Rectal smooth muscle tissue (tissue), 1 donor: ENCODE measurements around the gene ANO6.

Experiments used
- H3K27ac ChIP-seq: one replicate; pipeline ENCODE4 v1.7.0; 2013; ENCODE audit warnings: low read depth, low read length, inconsistent platforms
- H3K27me3 ChIP-seq: one replicate; pipeline ENCODE4 v1.7.0; 2013; ENCODE audit warnings: low read length; ENCODE audit not compliant: control insufficient read depth, insufficient read depth
- H3K36me3 ChIP-seq: one replicate; pipeline ENCODE4 v1.7.0; 2013; ENCODE audit warnings: low read length; ENCODE audit not compliant: control insufficient read depth, insufficient read depth
- H3K4me1 ChIP-seq: one replicate; pipeline ENCODE4 v1.7.0; 2013; ENCODE audit warnings: low read length; ENCODE audit not compliant: control insufficient read depth, insufficient read depth
- H3K4me3 ChIP-seq: one replicate; pipeline ENCODE4 v1.7.0; 2013; ENCODE audit warnings: low read length
- H3K9ac ChIP-seq: one replicate; pipeline ENCODE4 v1.7.0; 2013; ENCODE audit warnings: low read length

Gene ANO6

GRCh38 chr12:45216983-45217485 is 1.1 kb downstream of the ANO6 start:
- Histone ChIP-seq H3K36me3 (no peaks in the 10 kb centered on the region), H3K27me3 (no peaks in the 10 kb centered on the region), H3K27ac (peak overlapping the region; percentile 93), H3K4me1 (peaks cover 5% of the 10 kb centered on the region), H3K9ac (peak overlapping the region; percentile 90), H3K4me3 (peak overlapping the region; percentile 73)

- Histone ChIP-seq H3K27ac (peak overlapping the region; percentile 14), H3K9ac (no peak overlapping the region), H3K27me3 (no peaks in the 10 kb centered on the region), H3K4me1 (peaks cover 5% of the 10 kb centered on the region), H3K36me3 (no peaks in the 10 kb centered on the region), H3K4me3 (peak overlapping the region; percentile 73)
Measured at GRCh38 chr12:45217846-45218245, 2.0 kb downstream of the ANO6 start.

DNA sequence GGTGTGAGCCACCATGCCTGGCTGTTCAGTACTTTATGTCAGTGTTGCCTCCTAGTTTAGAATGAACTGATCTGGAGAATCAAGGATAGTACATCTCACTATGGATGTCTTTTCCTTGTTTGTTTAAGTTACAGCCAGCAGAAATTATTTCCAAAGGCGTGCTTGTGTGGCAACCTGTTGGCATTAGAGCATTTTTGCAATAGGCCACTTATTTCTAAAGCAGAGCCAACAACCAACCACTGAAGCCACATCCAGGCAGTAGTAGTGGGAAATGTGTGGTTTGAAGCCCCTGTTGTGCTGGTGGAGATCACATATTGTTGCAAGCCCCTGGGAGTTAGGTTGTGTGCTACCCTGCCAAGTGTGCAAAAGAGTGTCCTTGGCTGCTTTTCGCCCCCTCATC is 3.7 kb downstream of the ANO6 start:
- Histone ChIP-seq H3K4me3 (no peak overlapping the region), H3K27ac (no peak overlapping the region), H3K36me3 (no peaks in the 10 kb centered on the region), H3K27me3 (no peaks in the 10 kb centered on the region), H3K4me1 (peaks cover 16% of the 10 kb centered on the region), H3K9ac (no peak overlapping the region)

DNA sequence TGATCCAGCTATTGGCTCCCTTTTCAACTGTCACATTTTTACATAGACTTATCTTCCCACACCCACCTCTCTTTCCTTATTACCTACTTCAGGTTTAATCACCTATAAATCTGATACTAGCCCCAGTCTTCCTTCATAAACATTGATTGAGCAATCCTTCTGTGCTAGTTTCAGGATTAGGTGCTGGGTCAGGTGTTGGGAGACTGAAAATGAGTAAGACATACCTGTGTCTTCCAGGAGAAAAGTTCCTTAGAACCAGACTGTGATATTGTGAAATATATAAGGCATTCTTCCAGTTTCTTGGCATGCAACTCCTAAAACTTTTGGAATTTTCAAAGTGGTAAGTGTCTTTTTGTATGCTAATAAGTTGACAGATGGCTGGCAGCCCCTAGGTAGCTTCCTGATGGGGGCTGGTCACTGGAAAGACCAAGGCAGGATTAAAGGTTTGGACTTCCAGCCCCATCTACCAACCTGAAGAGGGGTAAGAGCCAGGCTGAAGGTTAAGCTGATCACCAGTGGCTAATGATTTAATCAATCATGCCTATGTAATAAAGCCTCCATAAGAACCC is 4.6 kb downstream of the ANO6 start:
- H3K4me1 ChIP-seq: peaks cover 21% of the 10 kb centered on the region
- H3K4me3 ChIP-seq: no peak overlapping the region
- no peak overlapping the region for H3K27ac ChIP-seq
- H3K9ac ChIP-seq: no peak overlapping the region
- H3K27me3 ChIP-seq: no peaks in the 10 kb centered on the region
- H3K36me3 ChIP-seq: no peaks in the 10 kb centered on the region

GRCh38 chr12:45220969-45221368 is 5.1 kb downstream of the ANO6 start:
- Histone ChIP-seq H3K27ac (no peak overlapping the region), H3K4me1 (peaks cover 21% of the 10 kb centered on the region)

GRCh38 chr12:45223868-45224267 is 8.0 kb downstream of the ANO6 start:
- Histone ChIP-seq H3K27ac (peak overlapping the region; percentile 69), H3K4me3 (no peak overlapping the region), H3K4me1 (peaks cover 23% of the 10 kb centered on the region), H3K27me3 (no peaks in the 10 kb centered on the region), H3K36me3 (no peaks in the 10 kb centered on the region), H3K9ac (no peak overlapping the region)

More at GRCh38 chr12:45220969-45221368, 5.1 kb downstream of the ANO6 start:
- H3K27me3 ChIP-seq: no peaks in the 10 kb centered on the region
- H3K9ac ChIP-seq: no peak overlapping the region
- H3K36me3 ChIP-seq: no peaks in the 10 kb centered on the region
- no peak overlapping the region for H3K4me3 ChIP-seq

DNA sequence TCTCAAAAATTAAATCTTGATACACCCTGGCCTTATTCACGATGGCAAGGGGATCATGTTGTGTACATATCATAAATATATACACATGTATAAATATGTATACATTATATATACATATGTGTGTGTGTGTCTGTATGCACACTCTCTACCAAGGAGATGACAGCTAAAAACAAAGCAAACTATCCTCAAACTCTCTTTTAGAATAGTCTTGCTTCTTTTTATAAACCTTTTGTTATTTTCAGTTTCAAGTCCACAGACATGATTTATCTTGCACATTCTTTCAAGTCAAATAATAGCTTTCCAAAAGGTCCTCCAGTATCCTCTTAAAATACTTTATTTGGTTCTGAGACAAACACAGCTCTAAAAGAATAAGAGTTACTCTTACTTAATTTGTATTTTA is 8.4 kb downstream of the ANO6 start:
- H3K27ac ChIP-seq: peak overlapping the region; percentile 69
- H3K36me3 ChIP-seq: no peaks in the 10 kb centered on the region
- no peak overlapping the region for H3K4me3 ChIP-seq
- H3K27me3 ChIP-seq: no peaks in the 10 kb centered on the region
- H3K4me1 ChIP-seq: peaks cover 22% of the 10 kb centered on the region
- H3K9ac ChIP-seq: no peak overlapping the region

- H3K9ac ChIP-seq: no peak overlapping the region
- H3K4me3 ChIP-seq: no peak overlapping the region
- no peaks in the 10 kb centered on the region for H3K27me3 ChIP-seq
- no peaks in the 10 kb centered on the region for H3K36me3 ChIP-seq
- H3K27ac ChIP-seq: no peak overlapping the region
- H3K4me1 ChIP-seq: peaks cover 22% of the 10 kb centered on the region
Measured at GRCh38 chr12:45226021-45226420, 10.1 kb downstream of the ANO6 start.

- no peak overlapping the region for H3K27ac ChIP-seq
- H3K27me3 ChIP-seq: no peaks in the 10 kb centered on the region
- peaks cover 34% of the 10 kb centered on the region for H3K4me1 ChIP-seq
- no peaks in the 10 kb centered on the region for H3K36me3 ChIP-seq
- no peak overlapping the region for H3K4me3 ChIP-seq
- no peak overlapping the region for H3K9ac ChIP-seq
Measured at GRCh38 chr12:45227316-45228067, 11.6 kb downstream of the ANO6 start.

DNA sequence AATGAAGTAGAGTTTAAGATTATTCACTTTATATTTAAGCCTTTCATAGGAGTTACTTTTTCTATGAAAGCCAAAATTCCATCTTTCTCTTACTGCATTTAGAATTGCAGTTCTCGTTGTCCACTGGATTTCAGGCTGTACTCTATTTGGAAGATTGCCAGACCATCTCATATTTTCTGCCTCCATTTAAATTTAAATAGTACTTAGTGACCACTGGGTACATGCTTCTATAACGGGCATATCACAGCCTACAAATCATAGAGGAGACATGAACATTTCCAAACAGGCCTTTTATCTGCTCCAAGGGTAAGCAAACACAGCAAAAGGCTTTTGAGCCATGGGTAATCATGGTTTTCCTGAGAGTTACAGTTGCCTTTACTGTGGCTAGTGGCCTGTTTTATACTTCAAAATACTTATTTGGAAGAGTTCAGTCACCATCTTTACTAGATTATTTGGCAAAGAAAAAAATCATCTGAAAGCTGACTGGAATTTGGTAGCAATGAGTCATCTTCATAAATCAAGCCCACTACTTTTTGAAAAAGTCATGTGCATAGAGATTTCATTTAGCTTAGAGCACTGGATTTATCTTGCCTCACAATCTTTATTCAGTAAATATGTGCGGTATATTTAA is 15.7 kb downstream of the ANO6 start:
- peaks cover 52% of the 10 kb centered on the region for H3K4me1 ChIP-seq
- no peaks in the 10 kb centered on the region for H3K36me3 ChIP-seq
- no peak overlapping the region for H3K4me3 ChIP-seq
- H3K27me3 ChIP-seq: no peaks in the 10 kb centered on the region
- no peak overlapping the region for H3K9ac ChIP-seq
- H3K27ac ChIP-seq: peak overlapping the region; percentile 78

DNA sequence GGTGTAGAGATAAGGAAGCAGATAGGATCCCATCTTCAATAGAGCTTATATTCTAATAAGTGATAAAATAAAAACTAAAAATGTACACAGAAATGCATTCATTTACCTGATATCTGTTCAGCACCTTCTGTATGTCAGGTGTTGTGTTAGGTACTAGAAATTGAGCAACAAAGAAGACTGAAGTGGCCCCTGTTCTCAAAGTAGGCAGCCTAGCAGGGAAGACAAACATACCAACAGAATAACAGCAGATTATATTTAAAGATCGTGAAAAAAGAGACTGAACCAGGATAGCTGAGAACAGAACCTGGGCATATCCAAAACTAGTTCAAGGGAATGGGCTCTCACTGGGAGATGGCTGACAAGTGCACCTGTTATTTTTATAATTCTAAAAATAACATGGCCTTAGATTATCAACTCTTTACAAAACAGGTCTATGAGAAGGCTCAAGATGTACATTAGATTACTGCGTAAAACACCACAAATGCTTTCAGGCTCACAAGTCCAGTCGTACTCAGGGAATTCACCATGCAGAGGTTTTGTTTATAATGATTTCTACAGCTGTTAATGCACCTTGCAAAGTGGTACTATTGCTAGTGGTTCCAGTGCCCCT is 16.4 kb downstream of the ANO6 start:
- peak overlapping the region; percentile 78 for H3K27ac ChIP-seq
- H3K36me3 ChIP-seq: no peaks in the 10 kb centered on the region
- H3K9ac ChIP-seq: no peak overlapping the region
- H3K27me3 ChIP-seq: no peaks in the 10 kb centered on the region
- H3K4me3 ChIP-seq: no peak overlapping the region
- H3K4me1 ChIP-seq: peaks cover 52% of the 10 kb centered on the region

GRCh38 chr12:45232756-45233372 is 17.0 kb downstream of the ANO6 start:
- H3K27ac ChIP-seq: peak overlapping the region; percentile 78
- H3K27me3 ChIP-seq: no peaks in the 10 kb centered on the region
- H3K4me3 ChIP-seq: no peak overlapping the region
- no peak overlapping the region for H3K9ac ChIP-seq
- H3K4me1 ChIP-seq: peaks cover 49% of the 10 kb centered on the region
- H3K36me3 ChIP-seq: no peaks in the 10 kb centered on the region
